ENCODE data around the gene NAALADL2.

Gene NAALADL2

DNA sequence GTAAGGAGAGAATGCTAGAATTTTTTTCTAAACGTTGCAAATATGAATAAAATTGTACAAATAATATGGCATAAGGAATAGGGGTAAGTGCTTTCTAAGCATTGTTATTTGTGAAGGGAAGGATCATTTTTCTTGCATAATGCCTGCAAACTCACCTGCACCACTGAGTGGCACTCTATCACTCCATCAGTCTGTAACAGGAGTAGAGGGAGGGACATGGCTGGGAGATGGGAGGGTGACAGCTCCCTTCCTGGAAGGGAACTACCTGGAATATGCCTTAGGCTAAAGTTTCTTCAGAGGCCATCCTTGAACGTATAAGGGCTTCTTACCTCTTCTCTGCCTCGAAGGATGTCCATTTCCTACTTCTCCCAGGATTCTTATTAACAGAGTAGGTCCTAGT lies 3.0 kb downstream of the NAALADL2 start:
- H3K27ac ChIP-seq: no peak overlapping the region; the same call in 1 of the 2 replicates
- TF ChIP-seq, protein P1, sequence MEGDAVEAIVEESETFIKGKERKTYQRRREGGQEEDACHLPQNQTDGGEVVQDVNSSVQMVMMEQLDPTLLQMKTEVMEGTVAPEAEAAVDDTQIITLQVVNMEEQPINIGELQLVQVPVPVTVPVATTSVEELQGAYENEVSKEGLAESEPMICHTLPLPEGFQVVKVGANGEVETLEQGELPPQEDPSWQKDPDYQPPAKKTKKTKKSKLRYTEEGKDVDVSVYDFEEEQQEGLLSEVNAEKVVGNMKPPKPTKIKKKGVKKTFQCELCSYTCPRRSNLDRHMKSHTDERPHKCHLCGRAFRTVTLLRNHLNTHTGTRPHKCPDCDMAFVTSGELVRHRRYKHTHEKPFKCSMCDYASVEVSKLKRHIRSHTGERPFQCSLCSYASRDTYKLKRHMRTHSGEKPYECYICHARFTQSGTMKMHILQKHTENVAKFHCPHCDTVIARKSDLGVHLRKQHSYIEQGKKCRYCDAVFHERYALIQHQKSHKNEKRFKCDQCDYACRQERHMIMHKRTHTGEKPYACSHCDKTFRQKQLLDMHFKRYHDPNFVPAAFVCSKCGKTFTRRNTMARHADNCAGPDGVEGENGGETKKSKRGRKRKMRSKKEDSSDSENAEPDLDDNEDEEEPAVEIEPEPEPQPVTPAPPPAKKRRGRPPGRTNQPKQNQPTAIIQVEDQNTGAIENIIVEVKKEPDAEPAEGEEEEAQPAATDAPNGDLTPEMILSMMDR (conservative IDR thresholded peaks at IDR 0.05): peak; percentile 40
- TF ChIP-seq ZFX (IDR thresholded peaks at IDR 0.05): no peak

GRCh38 chr3:174862666-174863065 lies 3.5 kb downstream of the NAALADL2 start:
- no peak for TF ChIP-seq ZFX (IDR thresholded peaks at IDR 0.05)
- TF ChIP-seq, protein P1 (conservative IDR thresholded peaks at IDR 0.05): no peak
- H3K27ac ChIP-seq: no peak overlapping the region; the same call in 1 of the 2 replicates

DNA sequence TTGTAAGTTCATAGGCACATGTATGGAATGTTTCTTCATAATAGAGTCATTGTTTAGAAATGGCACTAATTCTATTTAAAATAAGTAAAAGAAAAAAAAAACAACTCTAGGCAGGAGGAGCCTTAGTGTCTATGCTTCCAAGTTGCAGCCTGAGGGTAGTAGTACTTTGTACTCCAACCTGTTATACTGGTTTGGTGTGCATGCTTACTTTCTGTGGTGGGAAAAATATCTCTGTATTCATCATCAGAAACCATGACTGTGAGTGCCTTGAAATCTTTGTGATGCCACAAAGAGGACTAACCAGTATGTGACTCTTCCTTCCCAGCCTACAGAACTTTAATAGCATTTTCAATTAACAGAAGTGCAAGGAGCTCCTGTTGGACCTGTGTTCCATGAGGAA lies 4.4 kb downstream of the NAALADL2 start:
- no peak overlapping the region for H3K27ac ChIP-seq

DNA sequence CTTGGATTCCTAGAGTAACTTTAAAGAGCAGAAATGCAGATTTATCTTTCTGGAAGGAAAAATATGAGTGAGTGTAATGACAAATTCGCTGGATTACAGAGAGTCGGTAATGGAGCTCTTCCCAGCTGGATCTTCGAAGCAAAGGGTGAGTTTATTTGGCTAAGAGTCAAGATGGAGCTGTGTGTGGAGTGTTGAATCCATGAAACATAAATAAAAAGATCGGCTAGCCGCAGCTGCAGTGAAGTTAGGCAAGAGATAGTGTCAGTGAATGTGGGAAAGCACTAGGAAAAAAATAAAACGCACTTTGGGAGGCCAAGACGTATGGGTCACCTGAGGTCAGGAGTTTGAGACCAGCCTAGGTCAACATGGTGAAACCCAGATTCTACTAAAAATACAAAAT lies 10.3 kb downstream of the NAALADL2 start:
- no peak for TF ChIP-seq ZFX (IDR thresholded peaks at IDR 0.05)
- TF ChIP-seq, protein P1 (conservative IDR thresholded peaks at IDR 0.05): no peak
- H3K27ac ChIP-seq: no peak overlapping the region

More for the DNA sequence above, 4.4 kb downstream of the NAALADL2 start:
- TF ChIP-seq, protein P1 (conservative IDR thresholded peaks at IDR 0.05): no peak
- TF ChIP-seq ZFX (IDR thresholded peaks at IDR 0.05): no peak

DNA sequence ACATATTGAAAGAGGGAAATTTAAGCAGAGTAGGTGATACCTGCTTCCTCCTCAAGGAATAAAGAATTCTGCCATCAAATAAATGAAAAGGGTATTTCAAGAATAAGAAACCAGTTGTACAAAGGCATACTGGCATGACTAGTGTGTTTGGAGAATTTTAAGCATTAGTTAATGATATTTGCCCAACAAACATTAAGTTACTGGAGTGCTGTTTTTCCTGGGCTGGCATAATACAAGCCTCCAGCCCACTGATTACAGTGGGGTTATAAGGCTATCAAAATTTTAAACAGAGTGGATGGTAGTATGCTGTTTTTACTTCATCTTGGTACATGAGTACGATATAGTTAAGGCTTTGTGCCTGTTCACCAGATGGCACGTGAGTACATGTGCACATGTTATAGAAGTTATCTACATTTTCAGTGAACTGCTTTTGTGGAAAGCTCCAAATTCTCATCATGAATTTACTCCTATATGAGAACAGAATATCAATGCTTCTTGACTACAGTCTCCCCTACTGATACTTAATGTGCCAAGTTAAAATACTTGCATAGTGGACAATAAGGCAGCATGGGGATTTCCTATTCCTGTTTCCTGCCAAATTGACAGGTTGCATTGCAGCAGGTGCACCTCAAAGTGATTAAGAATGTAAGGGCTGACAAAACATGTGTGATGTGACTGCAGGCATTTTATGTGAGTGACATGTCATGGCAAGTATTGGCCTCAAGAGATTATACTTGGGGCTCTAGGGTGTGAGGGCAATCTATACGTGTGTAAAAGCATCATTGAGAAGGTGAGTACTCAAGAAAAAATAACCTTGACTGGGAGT lies 14.9 kb downstream of the NAALADL2 start:
- TF ChIP-seq, protein P1 (conservative IDR thresholded peaks at IDR 0.05): no peak
- TF ChIP-seq ZFX (IDR thresholded peaks at IDR 0.05): no peak
- H3K27ac ChIP-seq: no peak overlapping the region

DNA sequence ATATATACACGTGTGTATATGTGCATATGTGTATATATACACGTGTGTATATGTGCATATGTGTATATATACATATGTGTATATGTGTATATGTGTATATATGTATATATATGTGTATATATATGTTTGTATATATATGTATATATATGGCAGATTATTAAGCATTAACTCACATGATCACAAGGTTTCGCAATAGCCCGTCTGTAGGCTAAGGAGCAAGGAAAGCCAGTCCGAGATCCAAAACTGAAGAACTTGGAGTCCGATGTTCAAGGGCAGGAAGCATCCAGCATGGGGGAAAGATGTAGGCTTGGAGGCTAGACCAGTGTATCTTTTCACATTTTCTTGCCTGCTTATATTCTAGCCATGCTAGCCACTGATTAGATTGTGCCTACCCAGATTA lies 23.7 kb downstream of the NAALADL2 start:
- no peak overlapping the region for H3K27ac ChIP-seq
- TF ChIP-seq, protein P1 (conservative IDR thresholded peaks at IDR 0.05): no peak
- TF ChIP-seq ZFX (IDR thresholded peaks at IDR 0.05): no peak

DNA sequence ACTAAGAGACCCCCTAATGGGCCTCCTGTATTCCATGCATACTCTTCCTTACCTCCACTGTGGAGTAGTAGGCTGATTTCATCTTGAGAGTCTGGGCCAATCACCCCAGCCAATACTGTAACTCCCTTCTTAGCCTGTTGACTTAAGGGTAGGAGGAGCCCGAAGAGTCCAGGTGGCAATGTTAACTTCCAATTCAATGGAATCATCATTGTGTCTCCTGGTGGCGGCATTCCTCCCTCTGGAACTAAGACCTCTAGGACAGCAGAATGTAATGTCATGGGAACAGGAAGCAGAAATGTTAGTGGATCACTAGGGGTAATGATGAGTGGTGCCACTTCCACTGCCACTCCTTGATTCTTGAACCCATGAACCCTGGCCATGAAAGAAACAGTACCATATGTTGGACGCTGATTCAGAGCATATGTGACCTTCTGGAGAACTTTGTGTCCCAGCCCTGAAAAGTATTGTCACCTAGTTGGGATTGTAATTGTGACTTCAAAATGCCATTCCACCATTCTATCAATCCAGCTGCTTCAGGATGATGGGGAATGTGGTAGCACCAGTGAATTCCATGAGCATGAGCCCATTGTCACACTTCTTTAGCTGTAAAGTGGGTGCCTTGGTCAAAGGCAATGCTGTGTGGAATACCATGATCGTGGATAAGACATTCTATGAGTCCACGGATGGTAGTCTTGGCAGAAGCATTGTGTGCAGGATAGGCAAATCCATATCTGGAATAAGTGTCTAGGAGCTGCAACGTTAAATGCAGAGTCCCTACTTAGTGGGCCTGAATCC lies 24.9 kb downstream of the NAALADL2 start:
- H3K27ac ChIP-seq: no peak overlapping the region; the same call in 1 of the 2 replicates
- no peak for TF ChIP-seq ZFX (IDR thresholded peaks at IDR 0.05)
- TF ChIP-seq, protein P1 (conservative IDR thresholded peaks at IDR 0.05): no peak
